ENCODE data around the gene CSF1R. TPM values are rescaled to one million over a fixed set of nuclear protein-coding genes. Genes with fewer than 3 reads are reported as not detected.

CSF1R gene
- total RNA-seq: under 1 TPM; 0.16 to 0.94 (median 0.53) TPM

- no peak within 1 kb of the TSS for H3K27ac ChIP-seq
- peaks cover 0 to 5% of the 10 kb centered on the region in 2 donors for H3K4me1 ChIP-seq (replicated peaks in 1 of 2)
- 56 to 92% (median 82%) methylated on average over 1 to 4 of the region's 9 CpGs; no CpG with 5 or more reads in 5 of the 10 experiments for WGBS, 10 experiments
- no peak within 1 kb of the TSS for H3K4me3 ChIP-seq
- in situ Hi-C loops (cut with MboI; ENCODE audit: low pct_unique_long_range_greater_than_20kb in 2 of 9, low sequenced_read_pairs in 9 of 9, unreplicated experiment in 9 of 9): no loop called here
- no peak for ATAC-seq (replicated peaks in 6 of 8)
Observed at GRCh38 chr5:150085950-150086715, at the start of gene CSF1R. Gene CSF1R (minus strand): TSS chr5:150086554. CDS start chr5:150086427, 127 bp downstream.

DNA sequence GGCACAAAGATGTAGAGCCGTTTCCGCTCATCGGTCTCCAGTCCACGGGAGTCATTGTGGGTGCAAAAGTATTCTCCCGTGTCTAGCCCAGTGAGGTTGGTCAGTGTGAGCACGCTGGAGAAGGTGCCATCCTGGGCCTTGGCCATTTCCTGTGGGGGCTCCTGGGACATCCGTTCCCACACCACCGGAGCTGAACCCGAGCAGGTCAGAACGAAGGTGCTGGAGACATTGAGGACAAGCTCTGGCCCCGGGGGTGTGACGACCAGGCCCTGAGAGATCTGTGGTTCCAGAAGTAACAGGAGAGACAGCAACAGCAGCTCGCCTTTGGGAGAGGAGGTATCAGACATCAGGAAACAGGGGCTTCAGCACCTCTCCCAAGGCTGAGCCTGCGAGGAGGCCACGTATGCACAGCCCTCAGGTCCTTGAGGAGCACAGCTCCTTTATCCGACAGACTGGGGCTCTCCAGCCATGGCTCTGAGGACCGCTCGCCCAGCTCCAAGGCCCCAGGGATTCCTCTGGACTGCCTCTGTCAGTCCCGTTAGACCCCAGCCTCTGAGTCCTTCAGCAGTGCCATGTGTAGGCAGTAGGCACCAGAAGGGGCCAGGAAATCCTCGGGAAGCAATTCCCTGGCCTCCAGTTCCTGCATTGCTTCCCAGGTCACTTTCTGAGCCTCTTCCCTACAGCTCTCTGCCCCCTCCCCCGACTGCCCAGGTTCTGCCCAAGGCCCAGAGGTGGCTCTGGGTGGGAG, 49.4 kb upstream of the CSF1R start:
- H3K4me3 ChIP-seq: no peak overlapping the region
- no peak overlapping the region for H3K27ac ChIP-seq
- H3K4me1 ChIP-seq (replicated peaks in 1 of 2): peaks cover 46 to 50% of the 10 kb centered on the region in 2 donors
- in situ Hi-C loops (cut with MboI; ENCODE audit: low pct_unique_long_range_greater_than_20kb in 2 of 9, low sequenced_read_pairs in 9 of 9, unreplicated experiment in 9 of 9): no loop called here
- no peak for ATAC-seq (replicated peaks in 6 of 8)
- WGBS, 10 experiments: 70 to 100% (median 100%) methylated on average over 1 to 2 of the region's 21 CpGs; no CpG with 5 or more reads in 5 of the 10 experiments

DNA sequence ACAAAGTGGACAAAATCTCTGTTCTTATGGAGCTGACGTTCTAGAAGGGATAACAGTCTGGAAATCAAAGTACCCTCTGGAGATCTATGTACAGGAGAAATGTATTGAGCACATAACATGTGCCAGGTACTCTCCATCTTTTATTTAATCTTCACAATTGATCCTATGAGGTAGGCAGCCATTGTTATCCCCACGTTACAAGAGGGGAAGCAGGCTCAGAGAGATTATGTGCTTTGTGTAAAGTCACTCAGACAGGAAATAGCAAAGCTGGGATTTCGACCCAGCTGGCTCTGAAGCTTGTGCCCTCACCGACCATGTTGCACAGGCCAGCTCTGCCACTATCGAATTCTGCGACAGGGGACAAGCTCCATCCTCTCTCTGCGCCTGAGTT, 47.8 kb upstream of the CSF1R start:
- ATAC-seq (replicated peaks in 6 of 8): no peak
- no peak overlapping the region for H3K4me3 ChIP-seq
- in situ Hi-C loops (cut with MboI; ENCODE audit: low pct_unique_long_range_greater_than_20kb in 2 of 9, low sequenced_read_pairs in 9 of 9, unreplicated experiment in 9 of 9): no loop called here
- H3K27ac ChIP-seq: no peak overlapping the region
- peaks cover 40 to 47% of the 10 kb centered on the region in 2 donors for H3K4me1 ChIP-seq (replicated peaks in 1 of 2)
- WGBS, 10 experiments: 23 to 100% (median 81%) methylated on average over 2 to 4 of the region's 7 CpGs

- no peak overlapping the region for H3K27ac ChIP-seq
- in situ Hi-C loops (cut with MboI; ENCODE audit: low pct_unique_long_range_greater_than_20kb in 2 of 9, low sequenced_read_pairs in 9 of 9, unreplicated experiment in 9 of 9): no loop called here
- peaks cover 35 to 42% of the 10 kb centered on the region in 2 donors for H3K4me1 ChIP-seq (replicated peaks in 1 of 2)
- no peak overlapping the region for H3K4me3 ChIP-seq
- ATAC-seq (replicated peaks in 6 of 8): peak in 1 of 8 experiments; percentile 4
- WGBS, 10 experiments: 40 to 82% (median 66%) methylated on average over 1 to 7 of the region's 16 CpGs; no CpG with 5 or more reads in 5 of the 10 experiments
Observed at GRCh38 chr5:150133581-150134197, 47.3 kb upstream of the CSF1R start.

DNA sequence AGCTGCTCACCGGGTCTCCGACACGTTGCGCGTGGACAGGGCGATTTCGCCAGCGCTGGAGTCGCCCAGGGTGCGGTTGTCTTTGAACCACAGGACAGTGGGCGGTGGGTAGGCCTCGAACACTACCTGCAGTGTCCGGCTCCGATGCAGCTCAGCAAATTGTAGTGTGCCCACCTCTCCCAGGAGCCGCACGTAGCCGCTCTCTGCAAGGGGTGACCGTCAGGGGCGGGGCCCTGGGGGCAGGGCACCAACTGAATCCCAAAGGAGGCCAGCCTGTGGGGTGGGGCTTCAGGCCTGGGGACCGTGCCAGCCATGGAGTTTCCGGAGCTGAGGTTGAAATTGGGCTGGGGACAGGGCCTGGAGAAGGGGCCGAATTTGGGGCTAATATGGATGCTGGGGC, 46.4 kb upstream of the CSF1R start:
- in situ Hi-C loops (cut with MboI; ENCODE audit: low pct_unique_long_range_greater_than_20kb in 2 of 9, low sequenced_read_pairs in 9 of 9, unreplicated experiment in 9 of 9): no loop called here

DNA sequence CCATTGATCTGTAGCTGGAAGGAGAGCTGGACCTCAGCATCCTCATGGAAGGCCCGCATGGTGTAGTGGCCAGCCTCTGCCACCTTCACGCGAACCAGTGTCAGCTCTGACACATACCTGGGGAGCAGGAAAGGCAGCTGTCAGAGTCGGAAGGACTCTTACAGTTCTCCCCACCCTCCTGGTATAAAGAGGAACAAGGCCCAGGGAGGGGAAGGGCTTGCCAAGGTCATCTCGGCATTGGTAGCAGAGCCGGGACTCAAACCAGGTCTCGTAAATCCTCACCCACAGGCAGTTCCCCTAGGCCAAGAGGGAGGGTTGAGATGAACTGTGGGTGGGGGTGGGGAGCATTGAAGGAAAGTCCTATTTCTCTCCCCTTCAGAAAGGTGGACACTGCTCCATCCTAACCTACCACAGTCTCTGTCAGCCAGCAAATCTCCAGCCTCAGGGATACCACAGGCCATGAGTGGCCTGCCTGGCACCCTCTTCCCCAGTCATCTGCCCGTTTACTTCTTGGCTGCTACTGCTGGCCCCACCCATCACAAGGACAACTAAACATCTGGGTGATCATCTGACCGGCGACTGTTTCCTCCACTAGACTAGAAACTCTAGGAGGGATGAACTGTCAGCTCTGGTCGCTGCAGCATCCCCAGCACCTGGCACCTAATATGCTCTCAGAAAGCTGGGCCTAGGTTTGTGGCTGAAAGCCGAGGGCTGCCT, 45.8 kb upstream of the CSF1R start:
- in situ Hi-C loops (cut with MboI; ENCODE audit: low pct_unique_long_range_greater_than_20kb in 2 of 9, low sequenced_read_pairs in 9 of 9, unreplicated experiment in 9 of 9): no loop called here
- 0 to 100% (median 78%) methylated on average over 1 to 5 of the region's 12 CpGs; no CpG with 5 or more reads in 2 of the 10 experiments for WGBS, 10 experiments
- H3K4me1 ChIP-seq (replicated peaks in 1 of 2): peaks cover 19 to 29% of the 10 kb centered on the region in 2 donors
- H3K4me3 ChIP-seq: no peak overlapping the region
- no peak overlapping the region for H3K27ac ChIP-seq
- ATAC-seq (replicated peaks in 6 of 8): peak in 2 of 8 experiments; percentile 60 to 72

More for the DNA sequence above, 46.4 kb upstream of the CSF1R start:
- Histone ChIP-seq H3K4me1 (replicated peaks in 1 of 2) (peaks cover 25 to 33% of the 10 kb centered on the region in 2 donors), H3K27ac (no peak overlapping the region), H3K4me3 (no peak overlapping the region)
- no peak for ATAC-seq (replicated peaks in 6 of 8)
- 78 to 100% (median 95%) methylated on average over 1 to 14 of the region's 22 CpGs; no CpG with 5 or more reads in 7 of the 10 experiments for WGBS, 10 experiments

DNA sequence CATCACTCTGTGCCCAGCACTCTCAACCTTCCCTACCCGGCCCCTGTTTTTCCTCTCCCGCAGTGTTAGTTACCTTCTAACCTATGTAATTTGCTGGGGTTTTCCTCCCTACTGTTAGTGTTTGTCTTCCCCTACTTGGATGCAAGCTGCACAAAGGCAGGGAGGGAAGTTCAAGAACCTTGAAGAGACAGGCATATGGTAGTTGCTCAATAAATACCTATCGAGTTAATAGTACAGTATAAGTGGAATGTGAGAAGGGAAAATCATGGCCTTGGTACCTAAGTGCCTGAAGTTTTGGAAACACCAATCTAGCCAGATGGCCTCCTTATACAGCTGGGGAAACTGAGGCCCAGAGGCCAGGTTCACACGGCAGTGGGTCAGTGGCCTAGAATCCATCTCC, 45.1 kb upstream of the CSF1R start:
- ATAC-seq (replicated peaks in 6 of 8): no peak
- Histone ChIP-seq H3K4me1 (replicated peaks in 1 of 2) (peaks cover 13 to 24% of the 10 kb centered on the region in 2 donors), H3K4me3 (no peak overlapping the region), H3K27ac (no peak overlapping the region)
- in situ Hi-C loops (cut with MboI; ENCODE audit: low pct_unique_long_range_greater_than_20kb in 2 of 9, low sequenced_read_pairs in 9 of 9, unreplicated experiment in 9 of 9): no loop called here
- WGBS, 10 experiments: 0 to 100% (median 80%) methylated on average over 1 to 4 of the region's 4 CpGs; no CpG with 5 or more reads in 5 of the 10 experiments

GRCh38 chr5:150130493-150130922, 44.2 kb upstream of the CSF1R start:
- H3K27ac ChIP-seq: no peak overlapping the region
- ATAC-seq (replicated peaks in 6 of 8): peak in 1 of 8 experiments; percentile 2
- H3K4me3 ChIP-seq: no peak overlapping the region
- peaks cover 7 to 15% of the 10 kb centered on the region in 2 donors for H3K4me1 ChIP-seq (replicated peaks in 1 of 2)
- in situ Hi-C loops (cut with MboI; ENCODE audit: low pct_unique_long_range_greater_than_20kb in 2 of 9, low sequenced_read_pairs in 9 of 9, unreplicated experiment in 9 of 9): no loop called here
- 50 to 100% (median 80%) methylated on average over 1 to 4 of the region's 8 CpGs; no CpG with 5 or more reads in 5 of the 10 experiments for WGBS, 10 experiments

DNA sequence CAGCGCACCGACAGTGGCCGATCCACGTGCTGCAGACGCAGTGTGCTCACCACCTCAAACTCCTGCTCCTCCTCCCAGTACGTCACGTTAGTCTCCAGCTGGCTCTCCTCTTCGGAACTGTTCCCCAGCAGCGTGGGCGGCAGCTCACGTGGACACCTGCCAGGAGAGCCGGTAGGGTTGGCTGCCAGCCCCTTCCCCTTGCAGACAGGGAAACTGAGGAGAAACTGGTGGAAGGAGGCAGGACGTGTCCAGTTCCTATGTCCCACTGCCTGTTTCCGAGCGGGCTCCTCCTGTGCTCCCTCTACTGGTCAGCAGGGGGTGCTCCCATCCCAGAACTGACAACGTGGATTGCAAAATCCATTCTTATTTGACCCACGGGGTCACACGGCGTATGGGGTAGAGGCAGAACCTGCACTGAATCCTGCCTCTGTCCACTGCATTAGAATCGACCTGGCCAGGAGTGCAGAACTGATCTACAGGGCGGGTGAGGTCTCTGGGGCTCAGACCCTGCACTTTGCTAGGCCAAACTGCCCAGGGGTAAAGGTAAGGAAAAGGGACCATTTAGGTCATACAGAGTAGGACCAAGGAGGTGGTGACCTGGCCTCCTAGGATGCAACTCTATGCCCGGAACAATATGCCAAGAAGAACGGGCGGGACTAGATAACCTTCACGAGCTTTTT, 43.6 kb upstream of the CSF1R start:
- ATAC-seq (replicated peaks in 6 of 8): peak; percentile 74 to 95 (median 82)
- Histone ChIP-seq H3K4me3 (no peak overlapping the region), H3K4me1 (replicated peaks in 1 of 2) (peaks cover 5 to 10% of the 10 kb centered on the region in 2 donors), H3K27ac (no peak overlapping the region)
- in situ Hi-C loops (cut with MboI; ENCODE audit: low pct_unique_long_range_greater_than_20kb in 2 of 9, low sequenced_read_pairs in 9 of 9, unreplicated experiment in 9 of 9): loop anchor here in 2 of 9 experiments (10.0 kb wide), 2 partner anchors 85 to 95 kb away; no protein-coding TSS in a partner anchor
- 10 to 72% (median 58%) methylated on average over 2 to 6 of the region's 25 CpGs; no CpG with 5 or more reads in 4 of the 10 experiments for WGBS, 10 experiments

DNA sequence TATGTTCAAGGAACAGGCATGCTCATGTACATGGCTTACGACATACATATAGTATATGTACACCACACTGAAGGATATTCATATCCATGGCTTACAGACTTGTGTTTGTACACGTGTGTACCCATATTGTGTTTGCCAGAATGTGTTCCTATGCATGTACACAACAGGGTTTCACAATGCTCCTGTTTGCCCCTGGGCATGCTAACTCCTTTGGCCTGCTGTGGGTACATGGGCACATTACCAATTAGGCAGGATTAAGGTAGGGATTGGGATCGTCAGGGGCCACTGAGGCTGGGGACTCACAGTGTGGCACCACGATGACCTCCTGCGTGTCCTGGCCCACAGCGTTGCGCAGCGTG, 43.1 kb upstream of the CSF1R start:
- no peak overlapping the region for H3K27ac ChIP-seq

GRCh38 chr5:150126921-150127265, 40.5 kb upstream of the CSF1R start:
- Histone ChIP-seq H3K4me3 (no peak overlapping the region), H3K27ac (no peak overlapping the region), H3K4me1 (replicated peaks in 1 of 2) (peaks cover 3% of the 10 kb centered on the region in 2 donors)
- ATAC-seq (replicated peaks in 6 of 8): peak in 2 of 8 experiments; percentile 16 to 42
- in situ Hi-C loops (cut with MboI; ENCODE audit: low pct_unique_long_range_greater_than_20kb in 2 of 9, low sequenced_read_pairs in 9 of 9, unreplicated experiment in 9 of 9): loop anchor here in 2 of 9 experiments (10.0 kb wide), 2 partner anchors 88 to 98 kb away; no protein-coding TSS in a partner anchor
- WGBS, 10 experiments: 60 to 100% (median 94%) methylated on average over 1 to 4 of the region's 6 CpGs; no CpG with 5 or more reads in 6 of the 10 experiments

More for the DNA sequence above, 43.1 kb upstream of the CSF1R start:
- ATAC-seq (replicated peaks in 6 of 8): no peak
- H3K4me3 ChIP-seq: no peak overlapping the region
- H3K4me1 ChIP-seq (replicated peaks in 1 of 2): peaks cover 3 to 4% of the 10 kb centered on the region in 2 donors
- in situ Hi-C loops (cut with MboI; ENCODE audit: low pct_unique_long_range_greater_than_20kb in 2 of 9, low sequenced_read_pairs in 9 of 9, unreplicated experiment in 9 of 9): loop anchor here in 2 of 9 experiments (10.0 kb wide), 2 partner anchors 85 to 95 kb away; no protein-coding TSS in a partner anchor
- WGBS, 10 experiments: 45 to 100% (median 81%) methylated on average over 1 to 7 of the region's 8 CpGs; no CpG with 5 or more reads in 1 of the 10 experiments
